ENCODE results near the gene ANKRD2.
"Not testable (repeated sequence)": the region's sequence is repeated elsewhere in the genome, so short reads cannot be mapped to it uniquely, and the experiment has no call there.

The ANKRD2 gene

DNA sequence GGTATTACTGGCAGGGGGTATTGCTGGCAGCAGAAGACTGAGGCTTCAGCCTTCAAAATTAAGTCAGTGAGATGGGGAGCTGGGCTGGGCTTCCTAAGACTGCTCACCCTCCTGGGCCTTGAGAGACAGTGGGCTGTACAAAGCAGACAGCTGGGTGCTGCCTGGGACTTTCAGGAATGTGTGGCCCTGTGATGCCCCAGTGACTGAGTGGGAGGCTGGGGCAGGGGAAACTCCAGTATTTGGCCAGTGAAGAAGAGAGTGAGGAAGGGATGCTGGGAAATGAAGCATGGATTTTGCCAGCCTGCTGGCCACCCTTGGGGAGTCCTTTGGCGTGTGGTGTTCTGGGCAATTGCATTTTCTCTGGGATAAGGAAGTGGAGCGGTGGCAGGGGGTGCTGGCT, 442 bp downstream of the ANKRD2 start:
- no peak for TF ChIP-seq POLR2A (IDR thresholded peaks at IDR 0.05; ENCODE audit: low read depth, low read length)
- no peak for FAIRE-seq
- no peak for DNase-seq (ENCODE audit: insufficient read length, low spot score)

DNA sequence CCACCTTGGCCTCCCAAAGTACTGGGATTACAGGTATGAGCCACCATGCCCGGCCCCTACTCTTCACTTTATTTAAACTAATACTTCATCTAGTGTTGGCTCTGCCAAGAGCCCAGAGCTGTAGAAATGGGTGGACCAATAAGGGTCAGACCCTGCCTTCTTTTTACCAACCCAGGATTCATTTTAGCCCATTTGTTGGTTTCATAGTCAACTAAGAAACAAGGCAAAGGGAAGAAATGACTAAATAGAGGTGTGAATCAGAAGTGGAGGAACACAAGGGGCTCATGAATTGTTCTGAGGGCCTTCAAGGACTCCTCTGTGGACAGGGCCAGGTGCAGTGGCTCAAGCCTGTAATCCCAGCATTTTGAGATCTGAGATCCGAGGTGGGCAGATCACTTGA, 1.1 kb downstream of the ANKRD2 start:
- DNase-seq (ENCODE audit: insufficient read length, low spot score) = no peak
- no peak for TF ChIP-seq POLR2A (IDR thresholded peaks at IDR 0.05; ENCODE audit: low read depth, low read length)
- FAIRE-seq = no peak

DNA sequence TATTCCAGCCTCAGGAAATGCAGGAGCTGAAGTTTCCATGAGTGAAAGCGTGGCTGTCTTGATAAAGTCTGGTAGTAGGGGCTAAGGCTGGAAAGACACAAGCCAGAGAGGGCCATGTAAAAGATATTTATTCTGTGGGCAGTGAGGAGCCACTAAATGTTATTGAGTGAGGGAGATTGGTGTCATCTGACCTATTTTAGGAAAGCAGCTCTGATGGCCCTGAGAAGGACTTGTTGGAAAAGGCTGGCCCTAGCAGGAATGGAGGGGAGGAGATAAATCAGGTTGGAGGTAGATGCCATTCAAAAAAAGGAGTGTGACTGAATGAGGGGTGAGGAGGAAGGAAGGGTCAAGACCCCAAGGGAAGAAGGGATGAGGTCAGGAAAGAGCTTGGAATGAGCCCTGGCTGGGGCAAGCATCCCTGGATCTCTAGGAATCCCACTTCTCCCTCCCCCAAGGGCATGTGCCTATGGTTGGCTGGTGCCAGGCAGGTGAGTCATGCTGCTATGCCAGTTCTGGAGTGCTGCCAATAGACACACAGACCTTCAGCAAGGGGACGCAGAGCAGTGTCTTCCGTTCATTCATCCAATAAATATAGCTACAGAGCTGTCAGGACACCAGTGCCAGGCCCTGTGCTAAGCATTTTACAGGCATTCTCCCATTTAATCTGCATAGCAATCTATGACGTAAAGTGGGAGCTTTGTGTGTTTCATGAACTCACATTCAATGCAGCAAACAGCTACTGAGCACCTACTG, 2.0 kb downstream of the ANKRD2 start:
- FAIRE-seq = peak; percentile 96
- TF ChIP-seq POLR2A (IDR thresholded peaks at IDR 0.05; ENCODE audit: low read depth, low read length) = no peak
- DNase-seq (ENCODE audit: insufficient read length, low spot score) = peak; percentile 99

DNA sequence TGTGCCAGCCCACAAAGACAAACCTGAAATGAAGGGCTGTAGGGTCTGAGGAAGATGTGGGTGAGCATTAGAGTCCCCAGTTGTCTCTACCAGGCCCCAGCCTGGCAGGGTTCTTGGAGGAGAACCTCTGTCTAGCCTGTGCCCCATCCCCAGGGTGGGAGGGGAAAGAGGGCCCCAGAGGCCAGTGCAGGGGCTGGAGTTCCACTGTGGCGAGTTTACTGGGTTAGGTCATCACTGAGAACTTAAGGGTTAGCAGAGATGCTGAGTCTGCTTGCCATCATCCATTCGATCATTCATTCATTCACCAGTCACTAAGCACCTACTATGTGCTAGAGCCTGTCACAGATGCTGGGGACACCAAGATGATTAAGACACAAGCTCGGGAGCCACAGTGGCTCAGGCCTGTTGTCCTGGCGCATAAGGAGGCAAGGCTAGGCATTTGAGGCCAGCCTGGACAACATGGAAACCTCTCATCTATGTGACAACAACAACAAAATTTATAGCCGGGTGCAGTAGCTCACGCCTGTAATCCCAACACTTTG, 2.6 kb downstream of the ANKRD2 start:
- FAIRE-seq (no peak), DNase-seq (ENCODE audit: insufficient read length, low spot score) (peak; percentile 82)
- no peak for TF ChIP-seq POLR2A (IDR thresholded peaks at IDR 0.05; ENCODE audit: low read depth, low read length)

DNA sequence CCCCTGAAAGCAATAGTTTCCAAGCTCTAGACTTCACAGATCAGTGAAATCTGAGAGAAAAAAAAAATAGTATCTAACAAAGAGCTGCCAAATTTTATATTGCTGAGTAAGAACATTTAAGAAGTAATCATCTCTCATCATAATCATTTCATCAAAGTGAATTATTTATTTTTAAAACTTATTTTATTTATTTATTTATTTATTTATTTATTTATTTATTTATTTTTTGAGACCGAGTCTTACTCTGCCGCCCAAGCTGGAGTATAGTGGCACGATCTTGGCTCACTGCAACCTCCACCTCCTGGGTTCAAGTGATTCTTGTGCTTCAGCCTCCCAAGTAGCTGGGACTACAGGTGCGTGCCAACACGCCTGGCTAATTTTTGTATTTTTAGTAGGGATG, 3.9 kb downstream of the ANKRD2 start:
- not testable (repeated sequence) for FAIRE-seq

DNA sequence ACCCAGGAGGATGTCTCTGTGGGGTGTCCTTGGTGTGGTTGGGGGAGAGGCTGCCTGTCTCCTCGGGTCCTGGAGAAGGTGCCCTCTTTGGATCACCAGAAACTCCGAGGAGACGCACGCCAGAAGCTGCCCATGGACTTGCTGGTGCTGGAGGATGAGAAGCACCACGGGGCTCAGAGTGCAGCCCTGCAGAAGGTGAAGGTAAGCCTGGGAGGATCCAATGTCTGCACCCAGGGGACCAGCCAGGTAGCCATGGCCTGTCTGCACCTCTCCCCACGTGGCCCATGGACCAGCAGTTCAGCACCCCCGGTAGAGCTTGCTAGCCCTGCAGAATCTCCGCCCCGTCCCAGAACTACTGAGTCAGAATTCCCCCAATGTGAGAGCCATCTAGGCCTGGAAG, 5.1 kb downstream of the ANKRD2 start:
- no peak for FAIRE-seq
- TF ChIP-seq POLR2A (IDR thresholded peaks at IDR 0.05; ENCODE audit: low read depth, low read length) = no peak

More for the DNA sequence above, 3.9 kb downstream of the ANKRD2 start:
- DNase-seq (ENCODE audit: insufficient read length, low spot score) = not testable (repeated sequence)

DNA sequence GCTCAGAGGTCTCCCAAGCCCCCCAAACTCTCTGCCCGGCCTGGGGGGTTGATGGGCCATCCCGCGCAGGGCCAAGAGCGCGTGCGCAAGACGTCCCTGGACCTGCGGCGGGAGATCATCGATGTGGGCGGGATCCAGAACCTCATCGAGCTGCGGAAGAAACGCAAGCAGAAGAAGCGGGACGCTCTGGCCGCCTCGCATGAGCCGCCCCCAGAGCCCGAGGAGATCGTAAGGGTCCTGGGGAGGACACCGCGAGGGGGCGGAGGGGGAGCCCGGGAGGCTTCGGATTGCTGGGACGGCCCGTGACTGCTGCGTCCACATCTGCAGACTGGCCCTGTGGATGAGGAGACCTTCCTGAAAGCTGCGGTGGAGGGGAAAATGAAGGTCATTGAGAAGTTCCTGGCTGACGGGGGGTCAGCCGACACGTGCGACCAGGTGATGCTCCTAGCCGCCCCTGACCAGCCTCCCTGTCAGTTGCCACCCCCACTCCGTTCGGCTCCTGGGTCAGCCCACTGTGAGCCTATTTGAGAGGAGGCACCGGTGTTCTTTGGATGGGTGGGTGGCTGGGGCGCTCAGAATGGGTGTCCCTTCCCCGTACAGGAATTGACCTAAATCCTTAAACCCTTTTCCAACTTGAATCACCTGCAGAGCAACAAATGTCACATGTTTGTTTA, 5.7 kb downstream of the ANKRD2 start:
- no peak for FAIRE-seq
- TF ChIP-seq POLR2A (IDR thresholded peaks at IDR 0.05; ENCODE audit: low read depth, low read length) = no peak

More for the DNA sequence above, 5.1 kb downstream of the ANKRD2 start:
- no peak for DNase-seq (ENCODE audit: insufficient read length, low spot score)

DNA sequence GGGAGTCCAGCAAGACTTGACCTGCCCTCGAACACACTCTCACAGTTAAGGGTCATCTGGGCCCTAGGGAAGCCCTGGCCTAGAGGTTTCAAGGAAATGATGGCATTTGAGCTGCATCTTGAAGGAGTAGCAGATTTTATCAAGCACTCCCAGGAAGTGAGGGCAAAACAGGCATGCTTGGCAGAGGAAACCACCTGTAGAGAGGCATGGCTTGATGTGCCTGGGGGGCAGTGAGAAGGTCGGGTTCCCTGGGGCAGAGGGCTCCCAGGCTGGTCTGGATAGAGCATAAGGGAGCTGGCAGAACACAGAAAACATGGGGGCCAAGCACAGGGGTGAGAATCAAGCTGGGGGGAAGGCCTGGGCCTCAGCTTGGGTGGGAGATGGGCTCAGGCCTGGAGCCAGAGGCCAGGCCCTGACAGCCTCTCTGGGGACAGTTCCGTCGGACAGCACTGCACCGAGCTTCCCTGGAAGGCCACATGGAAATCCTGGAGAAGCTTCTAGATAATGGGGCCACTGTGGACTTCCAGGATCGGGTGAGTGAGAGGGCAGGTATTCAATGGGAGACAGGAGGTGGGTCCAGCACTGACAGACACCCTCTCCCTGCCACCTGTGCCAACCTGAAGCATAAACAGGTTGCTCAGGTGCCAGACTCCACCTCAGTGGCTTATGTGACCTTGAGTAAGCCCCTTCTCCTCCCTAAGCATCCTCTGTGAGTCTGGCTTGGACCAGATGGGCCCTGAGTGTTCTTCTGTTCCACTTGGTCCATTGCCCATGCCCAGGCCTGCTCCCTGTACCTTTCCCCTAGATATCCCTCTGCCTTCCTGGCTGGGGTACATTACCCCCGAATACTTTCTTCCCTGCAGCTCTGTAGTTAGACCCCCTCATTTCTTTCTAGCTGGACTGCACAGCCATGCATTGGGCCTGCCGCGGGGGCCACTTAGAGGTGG, 8.1 kb downstream of the ANKRD2 start:
- DNase-seq (ENCODE audit: insufficient read length, low spot score) = no peak

More for the DNA sequence above, 5.7 kb downstream of the ANKRD2 start:
- DNase-seq (ENCODE audit: insufficient read length, low spot score) = no peak

DNA sequence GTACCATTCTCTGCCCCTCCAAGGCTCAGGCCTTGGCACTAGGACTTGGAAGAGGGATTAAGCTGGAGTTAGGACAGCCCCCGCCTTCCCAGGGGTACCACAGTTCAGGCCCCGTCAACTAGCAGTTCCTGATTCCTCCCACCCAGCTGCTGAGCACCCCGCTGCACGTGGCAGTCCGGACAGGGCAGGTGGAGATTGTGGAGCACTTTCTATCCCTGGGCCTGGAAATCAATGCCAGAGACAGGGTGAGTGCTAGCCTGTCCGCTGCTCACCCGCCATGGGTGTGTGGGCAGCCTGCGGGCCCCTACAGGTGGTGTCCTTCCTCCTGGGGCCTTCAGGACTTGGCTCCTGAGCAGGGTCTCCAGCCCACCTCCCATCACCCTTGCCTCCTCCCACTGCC, 9.6 kb downstream of the ANKRD2 start:
- FAIRE-seq (no peak), DNase-seq (ENCODE audit: insufficient read length, low spot score) (no peak)
- TF ChIP-seq POLR2A (IDR thresholded peaks at IDR 0.05; ENCODE audit: low read depth, low read length) = no peak

More for the DNA sequence above, 8.1 kb downstream of the ANKRD2 start:
- no peak for FAIRE-seq
- no peak for TF ChIP-seq POLR2A (IDR thresholded peaks at IDR 0.05; ENCODE audit: low read depth, low read length)

DNA sequence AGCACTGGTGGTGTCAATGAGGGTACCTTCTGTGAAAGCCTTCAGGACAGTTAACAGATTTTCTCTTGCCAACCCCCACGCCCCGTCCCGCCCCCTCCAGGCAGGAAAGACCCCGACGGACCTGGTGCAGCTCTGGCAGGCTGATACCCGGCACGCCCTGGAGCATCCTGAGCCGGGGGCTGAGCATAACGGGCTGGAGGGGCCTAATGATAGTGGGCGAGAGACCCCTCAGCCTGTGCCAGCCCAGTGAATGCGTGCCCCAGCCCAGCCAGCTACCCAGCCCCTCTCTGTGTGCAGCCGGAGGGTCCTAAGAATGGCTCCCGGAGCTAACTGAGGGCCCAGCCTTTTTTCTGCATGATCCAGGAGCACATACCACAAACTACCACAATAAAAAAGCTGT, 10.9 kb downstream of the ANKRD2 start:
- no peak for TF ChIP-seq POLR2A (IDR thresholded peaks at IDR 0.05; ENCODE audit: low read depth, low read length)
- FAIRE-seq (no peak), DNase-seq (ENCODE audit: insufficient read length, low spot score) (no peak)

DNA sequence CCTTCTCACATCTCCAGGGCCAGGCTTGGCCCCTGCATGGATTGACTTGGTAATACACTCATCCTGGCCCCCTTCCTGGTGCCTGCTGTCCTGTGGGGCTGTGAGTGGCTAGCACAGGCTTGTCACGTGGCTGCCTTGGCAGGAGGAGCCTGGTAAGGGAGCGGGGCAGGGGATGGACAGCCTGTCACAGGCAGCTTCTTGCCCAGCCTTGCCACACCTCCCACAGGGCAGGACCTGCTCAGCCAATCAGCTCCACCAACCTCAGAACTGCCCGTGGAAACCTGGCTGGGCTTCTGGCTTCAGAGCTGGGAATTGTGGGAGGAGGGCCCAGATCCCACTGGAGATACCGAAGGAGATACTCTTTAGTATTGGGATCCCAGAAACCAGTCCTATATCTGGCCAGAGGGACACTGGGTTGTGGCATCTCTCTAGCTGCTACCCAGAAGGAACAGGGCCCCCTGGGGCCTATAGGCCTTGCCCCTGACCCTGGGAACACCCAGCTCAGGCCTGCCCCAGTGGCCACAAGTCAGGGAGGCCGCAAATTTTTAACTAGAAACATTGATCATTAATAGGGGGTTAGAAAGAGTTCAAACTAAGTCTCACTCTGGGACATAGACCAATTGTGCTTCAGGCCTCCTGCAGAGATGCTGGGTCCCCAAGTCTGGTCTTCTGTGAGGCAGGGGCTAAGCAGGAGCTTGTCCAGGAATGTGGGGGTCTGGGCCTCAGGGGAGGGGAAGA, 11.7 kb downstream of the ANKRD2 start, which contains the start of gene HOGA1:
HOGA1 (plus strand) TSS at position 330 of the 738 bp plus-strand sequence; CDS start at position 645, 315 bp downstream.
- DNase-seq (ENCODE audit: insufficient read length, low spot score) (peak; percentile 97), FAIRE-seq (peak; percentile 90)
- 0 out of 2 replicates have a peak, but pooled peaks have one; percentile 23 for TF ChIP-seq POLR2A (IDR thresholded peaks at IDR 0.05; ENCODE audit: low read depth, low read length)

DNA sequence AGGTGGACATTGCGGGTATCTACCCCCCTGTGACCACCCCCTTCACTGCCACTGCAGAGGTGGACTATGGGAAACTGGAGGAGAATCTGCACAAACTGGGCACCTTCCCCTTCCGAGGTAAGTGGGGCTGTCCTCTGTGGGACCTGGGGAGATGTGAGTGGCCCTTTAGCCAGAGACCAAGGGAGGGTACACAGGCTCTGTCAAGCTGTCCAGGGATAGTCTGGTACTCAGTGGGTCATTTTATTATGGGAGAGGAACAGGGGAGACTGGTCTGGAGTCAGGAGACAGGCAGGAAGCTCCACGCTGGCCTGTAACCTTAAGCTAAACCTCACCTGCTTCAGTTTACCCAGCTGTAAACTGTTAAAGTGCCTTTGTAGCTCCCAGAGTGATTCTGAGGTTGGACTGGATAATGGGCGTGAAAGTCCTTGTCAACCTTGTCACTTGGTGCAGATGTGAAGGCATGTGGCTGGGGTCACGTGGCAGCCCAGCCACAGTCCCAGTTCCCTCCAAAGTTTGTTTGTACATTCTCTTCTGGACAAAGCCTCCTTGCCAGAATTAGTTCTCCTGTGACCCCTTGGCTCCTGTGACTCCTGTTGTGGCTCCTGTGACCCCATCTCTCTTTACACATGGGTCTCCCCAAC, 12.3 kb downstream of the ANKRD2 start:
- no peak for TF ChIP-seq POLR2A (IDR thresholded peaks at IDR 0.05; ENCODE audit: low read depth, low read length)
- FAIRE-seq (no peak), DNase-seq (ENCODE audit: insufficient read length, low spot score) (no peak)

All from H54 (cell line).